Mesendoderm (in vitro differentiated cells): ENCODE results near the gene ICA1L.

Source experiments
- DNase-seq: peaks from one replicate; pipeline ENCODE4 v3.0.0; 2013
- H2AK5ac ChIP-seq: 2 replicates; pipeline ENCODE4 v1.6.1; 2013; ENCODE audit warnings: low read length, inconsistent platforms
- H2BK120ac ChIP-seq: 2 replicates; pipeline ENCODE4 v1.6.1; 2013; ENCODE audit warnings: low read depth, mild to moderate bottlenecking, low read length, moderate library complexity, mixed read lengths
- H2BK15ac ChIP-seq: replicated peaks from 2 replicates; pipeline ENCODE4 v1.6.1; 2013; ENCODE audit warnings: low read depth, mild to moderate bottlenecking, moderate library complexity
- H2BK5ac ChIP-seq: 2 replicates; pipeline ENCODE4 v1.6.1; 2013; ENCODE audit warnings: low read length, inconsistent platforms
- H3K18ac ChIP-seq: 2 replicates; pipeline ENCODE4 v1.6.1; 2013; ENCODE audit warnings: mild to moderate bottlenecking, low read length, mixed read lengths
- H3K23ac ChIP-seq: one replicate; pipeline ENCODE4 v1.6.1; 2013; ENCODE audit warnings: low read length
- H3K27ac ChIP-seq: 2 replicates; pipeline ENCODE4 v1.5.1; 2013; ENCODE audit warnings: low read depth, mild to moderate bottlenecking, inconsistent platforms, low read length, moderate library complexity
- H3K27me3 ChIP-seq: 2 replicates; pipeline ENCODE4 v1.6.1; 2013; ENCODE audit warnings: low read length, control low read depth, mild to moderate bottlenecking, inconsistent platforms; ENCODE audit not compliant: insufficient read depth, poor library complexity
- H3K36me3 ChIP-seq: 2 replicates; pipeline ENCODE4 v1.6.1; 2013; ENCODE audit warnings: low read length, inconsistent platforms; ENCODE audit not compliant: control insufficient read depth, insufficient read depth
- H3K4ac ChIP-seq: one replicate; pipeline ENCODE4 v1.6.1; 2013; ENCODE audit warnings: low read depth, mild to moderate bottlenecking, low read length, moderate library complexity
- H3K4me1 ChIP-seq: 2 replicates; pipeline ENCODE4 v1.6.1; 2013; ENCODE audit warnings: low read depth, low read length, inconsistent platforms; ENCODE audit not compliant: control insufficient read depth
- H3K4me2 ChIP-seq: 2 replicates; pipeline ENCODE4 v1.6.1; 2013; ENCODE audit warnings: low read length
- H3K4me3 ChIP-seq: 2 replicates; pipeline ENCODE4 v1.5.1; 2013; ENCODE audit warnings: mild to moderate bottlenecking, low read length
- H3K56ac ChIP-seq: one replicate; pipeline ENCODE4 v1.6.1; 2013; ENCODE audit warnings: low read length
- H3K79me1 ChIP-seq: 2 replicates; pipeline ENCODE4 v1.6.1; 2013; ENCODE audit warnings: low read length, inconsistent platforms
- H3K79me2 ChIP-seq: 2 replicates; pipeline ENCODE4 v1.6.1; 2013; ENCODE audit warnings: mild to moderate bottlenecking, low read length; ENCODE audit not compliant: control insufficient read depth, insufficient read depth
- H3K9ac ChIP-seq: 2 replicates; pipeline ENCODE4 v1.6.1; 2013; ENCODE audit warnings: low read length, inconsistent platforms
- H4K5ac ChIP-seq: one replicate; pipeline ENCODE4 v1.6.1; 2013; ENCODE audit warnings: low read length
- H4K8ac ChIP-seq: one replicate; pipeline ENCODE4 v1.6.1; 2013; ENCODE audit warnings: low read depth, mild to moderate bottlenecking, control low read depth, low read length, moderate library complexity
- WGBS: extraction: QIAGEN DNeasy Blood & Tissue Kit; methylation state at CpG from one replicate; pipeline ENCODE4 v1.1.7; 2013; ENCODE audit warnings: low lambda C conversion rate, missing lambda C conversion rate; ENCODE audit not compliant: insufficient coverage; ENCODE audit errors: extremely low coverage; 5-methylcytosine and 5-hydroxymethylcytosine counted together

Gene ICA1L

GRCh38 chr2:202780514-202781021 is 91.0 kb downstream of the ICA1L start:
- H2BK120ac ChIP-seq: no peak overlapping the region
- H3K4me3 ChIP-seq: no peak overlapping the region
- H2AK5ac ChIP-seq: no peak overlapping the region
- no peaks in the 10 kb centered on the region for H3K27me3 ChIP-seq
- H3K79me2 ChIP-seq: no peaks in the 10 kb centered on the region
- no peak overlapping the region for H3K4me2 ChIP-seq
- no peak overlapping the region for H3K18ac ChIP-seq
- no peak overlapping the region for H2BK15ac ChIP-seq
- no peak overlapping the region for H3K9ac ChIP-seq
- H3K4ac ChIP-seq: no peak overlapping the region
- no peaks in the 10 kb centered on the region for H3K36me3 ChIP-seq
- no peak overlapping the region for H3K27ac ChIP-seq
- H3K79me1 ChIP-seq: no peaks in the 10 kb centered on the region
- H2BK5ac ChIP-seq: no peak overlapping the region
- DNase-seq: no peak
- H4K8ac ChIP-seq: no peak overlapping the region
- no peak overlapping the region for H3K23ac ChIP-seq
- no peak overlapping the region for H4K5ac ChIP-seq
- no peak overlapping the region for H3K56ac ChIP-seq
- H3K4me1 ChIP-seq: no peaks in the 10 kb centered on the region

- Histone ChIP-seq H2BK15ac (no peak overlapping the region), H4K8ac (no peak overlapping the region), H3K27ac (no peak overlapping the region), H3K36me3 (no peaks in the 10 kb centered on the region), H2BK120ac (no peak overlapping the region), H3K18ac (no peak overlapping the region), H3K9ac (no peak overlapping the region), H3K4me2 (no peak overlapping the region), H3K4me3 (no peak overlapping the region), H3K23ac (no peak overlapping the region), H3K79me1 (no peaks in the 10 kb centered on the region), H4K5ac (no peak overlapping the region), H3K4ac (no peak overlapping the region), H3K79me2 (no peaks in the 10 kb centered on the region), H2AK5ac (no peak overlapping the region), H2BK5ac (no peak overlapping the region), H3K56ac (no peak overlapping the region), H3K27me3 (no peaks in the 10 kb centered on the region), H3K4me1 (no peaks in the 10 kb centered on the region)
- DNase-seq: no peak
- no CpG with 5 or more reads among the region's 2 CpGs for WGBS
These were observed 93.3 kb downstream of the ICA1L start for GRCh38 chr2:202778217-202778616.

GRCh38 chr2:202774104-202774503 is 97.5 kb downstream of the ICA1L start:
- no peak overlapping the region for H4K5ac ChIP-seq
- no peaks in the 10 kb centered on the region for H3K4me1 ChIP-seq
- no peak overlapping the region for H3K18ac ChIP-seq
- H3K79me1 ChIP-seq: no peaks in the 10 kb centered on the region
- no peak overlapping the region for H3K9ac ChIP-seq
- H3K36me3 ChIP-seq: no peaks in the 10 kb centered on the region
- H2AK5ac ChIP-seq: no peak overlapping the region
- H3K27me3 ChIP-seq: no peaks in the 10 kb centered on the region
- H3K4me2 ChIP-seq: no peak overlapping the region
- no peak overlapping the region for H3K56ac ChIP-seq
- no peak overlapping the region for H2BK120ac ChIP-seq
- H3K23ac ChIP-seq: no peak overlapping the region
- H3K79me2 ChIP-seq: no peaks in the 10 kb centered on the region
- no peak overlapping the region for H3K27ac ChIP-seq
- no peak overlapping the region for H4K8ac ChIP-seq
- DNase-seq: no peak
- H2BK15ac ChIP-seq: no peak overlapping the region
- H3K4me3 ChIP-seq: no peak overlapping the region
- no peak overlapping the region for H3K4ac ChIP-seq
- no CpG with 5 or more reads among the region's 37 CpGs for WGBS
- H2BK5ac ChIP-seq: no peak overlapping the region

GRCh38 chr2:202773301-202773973 is 98.1 kb downstream of the ICA1L start:
- Histone ChIP-seq H2BK5ac (no peak overlapping the region), H3K79me2 (no peaks in the 10 kb centered on the region), H4K5ac (no peak overlapping the region), H3K27me3 (no peaks in the 10 kb centered on the region), H3K23ac (no peak overlapping the region), H3K18ac (no peak overlapping the region), H3K9ac (no peak overlapping the region), H3K27ac (no peak overlapping the region), H3K36me3 (no peaks in the 10 kb centered on the region), H3K4me1 (no peaks in the 10 kb centered on the region), H3K79me1 (no peaks in the 10 kb centered on the region), H3K4ac (no peak overlapping the region), H3K56ac (no peak overlapping the region), H3K4me2 (no peak overlapping the region), H2AK5ac (no peak overlapping the region), H2BK120ac (no peak overlapping the region), H4K8ac (no peak overlapping the region), H3K4me3 (no peak overlapping the region), H2BK15ac (no peak overlapping the region)
- WGBS: no CpG with 5 or more reads among the region's 6 CpGs
- DNase-seq: no peak

GRCh38 chr2:202771741-202772460 is 99.7 kb downstream of the ICA1L start:
- Histone ChIP-seq H4K5ac (no peak overlapping the region), H3K56ac (no peak overlapping the region), H2BK5ac (no peak overlapping the region), H3K36me3 (no peaks in the 10 kb centered on the region), H3K18ac (no peak overlapping the region), H2BK15ac (no peak overlapping the region), H3K23ac (no peak overlapping the region), H3K4me1 (no peaks in the 10 kb centered on the region), H3K79me2 (no peaks in the 10 kb centered on the region), H3K9ac (no peak overlapping the region), H3K4ac (no peak overlapping the region), H2AK5ac (no peak overlapping the region), H3K4me2 (no peak overlapping the region), H2BK120ac (no peak overlapping the region), H3K4me3 (no peak overlapping the region), H3K27ac (no peak overlapping the region), H3K27me3 (no peaks in the 10 kb centered on the region), H3K79me1 (no peaks in the 10 kb centered on the region), H4K8ac (no peak overlapping the region)
- 100% methylated on average over 1 of the region's 7 CpGs for WGBS
- DNase-seq: no peak
